MCF 10A (cell line): ENCODE measurements around the gene PTGES3L. TPM values are rescaled to one million over a fixed set of nuclear protein-coding genes. Genes with fewer than 3 reads are reported as not detected.
A peak's percentile ranks its signal among the peaks of the same experiment; 100 is the strongest.

Experiments used
- BruUV-seq: library from RNA; stranded (reverse); fragments of 400-500 nt; replicated peaks from 2 replicates; lab custom pipeline; 2021; lab: Mats Ljungman, UMichigan
- CTCF ChIA-PET: fragments of 300-600 bp; sonication (Branson Sonifier 250); formaldehyde crosslinking; extraction: SDS; loops from one replicate; lab custom pipeline; 2021; ENCODE audit warnings: antibody characterized with exemption, inconsistent platforms; lab: Yijun Ruan, JAX
- POLR2A ChIA-PET: fragments of 300-600, 350-650 bp; sonication (Branson Sonifier 250); formaldehyde crosslinking; extraction: SDS; loops from one replicate; lab custom pipeline; 2020; ENCODE audit warnings: antibody characterized with exemption, inconsistent platforms; lab: Yijun Ruan, JAX
- DNase-seq: peaks from one replicate; pipeline ENCODE4 v3.0.0-alpha.2; 2018; ENCODE audit not compliant: unreplicated experiment
- H3K27ac Mint-ChIP-seq: one replicate; pipeline ENCODE4 v1.8.0; 2022; ENCODE audit warnings: mild to moderate bottlenecking, low read depth, mixed read lengths; ENCODE audit not compliant: unreplicated experiment
- H3K27me3 Mint-ChIP-seq: one replicate; pipeline ENCODE4 v1.8.0; 2022; ENCODE audit warnings: mixed read lengths; ENCODE audit not compliant: insufficient read depth, unreplicated experiment
- H3K36me3 Mint-ChIP-seq: one replicate; pipeline ENCODE4 v1.8.0; 2022; ENCODE audit warnings: mild to moderate bottlenecking, moderate library complexity, mixed read lengths; ENCODE audit not compliant: insufficient read depth, unreplicated experiment
- H3K4me1 Mint-ChIP-seq: one replicate; pipeline ENCODE4 v1.8.0; 2022; ENCODE audit warnings: mixed read lengths; ENCODE audit not compliant: insufficient read depth, unreplicated experiment
- H3K4me3 Mint-ChIP-seq: one replicate; pipeline ENCODE4 v1.8.0; 2022; ENCODE audit warnings: mild to moderate bottlenecking, moderate library complexity, mixed read lengths; ENCODE audit not compliant: unreplicated experiment
- H3K9me3 Mint-ChIP-seq: one replicate; pipeline ENCODE4 v1.8.0; 2022; ENCODE audit warnings: mixed read lengths; ENCODE audit not compliant: unreplicated experiment
- CTCF ChIP-seq: fragments of 200-600 bp; IDR thresholded peaks from one replicate; pipeline ENCODE4 v1.8.0; 2022; ENCODE audit warnings: antibody characterized with exemption, mild to moderate bottlenecking; ENCODE audit not compliant: unreplicated experiment
- intact Hi-C: fragments of 100-400 bp; cut with micrococcal nuclease; formaldehyde crosslinking; loops from 2 replicates; pipeline ENCODE4 v1.14.1; 2022
- total RNA-seq: library from RNA; stranded (reverse); gene quantifications from 2 replicates; pipeline ENCODE4 v1.2.3, GENCODE V29; 2022

Gene PTGES3L
- total RNA-seq, 1 experiment from 2014 or later: 0.96 TPM

- intact Hi-C loops: loop anchor here (1.0 to 10.0 kb wide), 4 partner anchors 100 to 310 kb away; partner anchors contain the start of genes NBR1 and TMEM106A
Measured at GRCh38 chr17:43024407-43025289, 44.8 kb upstream of the PTGES3L start, which contains the start of gene RND2. Gene RND2 (plus strand): TSS chr17:43025231. CDS start chr17:43025348, 117 bp downstream.

GRCh38 chr17:43021741-43022512 is 42.0 kb upstream of the PTGES3L start, which contains the start of gene VAT1:
Gene VAT1 (minus strand): TSS chr17:43022385. CDS start chr17:43022322, 63 bp downstream.
- CTCF ChIA-PET: interaction anchor here (0.7 to 1.1 kb wide), 2 partner anchors 24 to 32 kb away, joined by 3 to 4 read pairs; partner anchors contain the start of gene RPL27
- H3K27me3 Mint-ChIP-seq: no peaks in the 10 kb centered on the region
- peak; percentile 78 for DNase-seq
- POLR2A ChIA-PET: interaction anchor here (0.6 to 5.9 kb wide), 18 partner anchors 8 to 366 kb away, joined by 3 to 58 read pairs (median 4); partner anchors contain the start of genes BRCA1, IFI35, NBR1 and RPL27
- H3K36me3 Mint-ChIP-seq: peaks cover 26% of the 10 kb centered on the region
- intact Hi-C loops: loop anchor here (5.0 to 10.0 kb wide), 3 partner anchors 150 to 313 kb away; partner anchors contain the start of genes NBR1 and TMEM106A
- peaks cover 20% of the 10 kb centered on the region for H3K4me1 Mint-ChIP-seq
- peak within 1 kb of the TSS; percentile 91 for H3K4me3 Mint-ChIP-seq
- BruUV-seq: no TSS peak
- TF ChIP-seq CTCF: no peak
- H3K27ac Mint-ChIP-seq: peak within 1 kb of the TSS; percentile 86
- H3K9me3 Mint-ChIP-seq: no peaks in the 10 kb centered on the region

More at GRCh38 chr17:43024407-43025289, 44.8 kb upstream of the PTGES3L start, which contains the start of gene RND2:
- Mint-ChIP-seq H3K27ac (peak within 1 kb of the TSS; percentile 61), H3K4me1 (peaks cover 14% of the 10 kb centered on the region), H3K9me3 (no peaks in the 10 kb centered on the region), H3K4me3 (peak within 1 kb of the TSS; percentile 71), H3K27me3 (no peaks in the 10 kb centered on the region), H3K36me3 (peaks cover 17% of the 10 kb centered on the region)
- CTCF ChIA-PET: interaction anchor here (0.5 to 1.4 kb wide), 10 partner anchors 9 to 751 kb away, joined by 3 to 4 read pairs (median 3); no protein-coding TSS in a partner anchor
- POLR2A ChIA-PET: interaction anchor here (0.6 to 5.9 kb wide), 12 partner anchors 16 to 417 kb away, joined by 3 to 58 read pairs (median 6); partner anchors contain the start of genes ARL4D, IFI35, NBR1 and RPL27
- peak; percentile 51 for TF ChIP-seq CTCF
- peak; percentile 93 for DNase-seq
- no TSS peak for BruUV-seq

- H3K27ac Mint-ChIP-seq: peak overlapping the region; percentile 86
- peak overlapping the region; percentile 91 for H3K4me3 Mint-ChIP-seq
- no peaks in the 10 kb centered on the region for H3K27me3 Mint-ChIP-seq
- H3K4me1 Mint-ChIP-seq: peaks cover 20% of the 10 kb centered on the region
- peaks cover 34% of the 10 kb centered on the region for H3K36me3 Mint-ChIP-seq
- peak; percentile 45 for DNase-seq
- ChIA-PET POLR2A (interaction anchor here (0.6 to 5.9 kb wide), 16 partner anchors 8 to 367 kb away, joined by 3 to 58 read pairs (median 4); partner anchors contain the start of genes BRCA1, IFI35, NBR1 and RPL27), CTCF (interaction anchor here (0.7 kb wide), 1 partner anchor 32 kb away, joined by 3 read pairs; no protein-coding TSS in a partner anchor)
- BruUV-seq: no TSS peak
- H3K9me3 Mint-ChIP-seq: no peaks in the 10 kb centered on the region
- no peak for TF ChIP-seq CTCF
- intact Hi-C loops: loop anchor here (5.0 to 10.0 kb wide), 3 partner anchors 151 to 314 kb away; partner anchors contain the start of genes NBR1 and TMEM106A
Measured at GRCh38 chr17:43020789-43021740, 41.2 kb upstream of the PTGES3L start.
